ENCODE measurements around the gene CSAG3.

- no peak for TF ChIP-seq CSDC2 (CRISPR knock-in tag; IDR thresholded peaks at IDR 0.05)
- TF ChIP-seq PPARA (CRISPR knock-in tag; IDR thresholded peaks at IDR 0.05; ENCODE audit: borderline replicate concordance) = no peak
- TF ChIP-seq ISL1 (CRISPR knock-in tag; IDR thresholded peaks at IDR 0.05) = no peak
- no peak for TF ChIP-seq RARB (CRISPR knock-in tag; IDR thresholded peaks at IDR 0.05)
- TF ChIP-seq BACH2 (CRISPR knock-in tag; IDR thresholded peaks at IDR 0.05; ENCODE audit: borderline replicate concordance) = no peak
- TF ChIP-seq ESRRG (CRISPR knock-in tag; IDR thresholded peaks at IDR 0.05) = no peak
- no peak for TF ChIP-seq OSR1 (CRISPR knock-in tag; IDR thresholded peaks at IDR 0.05)
- no peak for TF ChIP-seq TSHZ2 (CRISPR knock-in tag; IDR thresholded peaks at IDR 0.05)
- no peak for TF ChIP-seq GLIS3 (CRISPR knock-in tag; IDR thresholded peaks at IDR 0.05)
- TF ChIP-seq ZFP30 (CRISPR knock-in tag; IDR thresholded peaks at IDR 0.05) = no peak
- no peak for TF ChIP-seq CREB5 (CRISPR knock-in tag; IDR thresholded peaks at IDR 0.05; ENCODE audit: low read depth)
- no peak for TF ChIP-seq POU6F1 (CRISPR knock-in tag; IDR thresholded peaks at IDR 0.05; ENCODE audit: borderline replicate concordance, low read depth)
Measured at GRCh38 chrX:152738560-152738959, 20.5 kb upstream of the CSAG3 start.

Measured in SK-N-SH treated with all-trans-retinoic acid at 6 μM for 48 hours (cell line).